NCI-H460 (cell line): ENCODE results near the gene SETD2. TPM values are rescaled to one million over a fixed set of nuclear protein-coding genes. Genes with fewer than 3 reads are reported as not detected.

Source experiments
- DNase-seq: peaks from one replicate; pipeline ENCODE4 v3.0.0-alpha.2; 2016; ENCODE audit warnings: low read depth; ENCODE audit errors: extremely low read depth
- small RNA-seq, 2 experiments: library from RNA; depleted of rRNA; stranded (forward); fragments of <200 nt; gene quantifications; one replicate each; pipeline ENCODE3, GENCODE V24; 2014
- total RNA-seq: library from RNA; depleted of rRNA; stranded (reverse); fragments of >200 nt; shearing (Covaris generic); gene quantifications from 2 replicates; pipeline ENCODE4 v1.2.3, GENCODE V29; 2014; rRNA removed

SETD2 gene
- total RNA-seq, 1 experiment from 2014 or later = 17.6 TPM

DNA sequence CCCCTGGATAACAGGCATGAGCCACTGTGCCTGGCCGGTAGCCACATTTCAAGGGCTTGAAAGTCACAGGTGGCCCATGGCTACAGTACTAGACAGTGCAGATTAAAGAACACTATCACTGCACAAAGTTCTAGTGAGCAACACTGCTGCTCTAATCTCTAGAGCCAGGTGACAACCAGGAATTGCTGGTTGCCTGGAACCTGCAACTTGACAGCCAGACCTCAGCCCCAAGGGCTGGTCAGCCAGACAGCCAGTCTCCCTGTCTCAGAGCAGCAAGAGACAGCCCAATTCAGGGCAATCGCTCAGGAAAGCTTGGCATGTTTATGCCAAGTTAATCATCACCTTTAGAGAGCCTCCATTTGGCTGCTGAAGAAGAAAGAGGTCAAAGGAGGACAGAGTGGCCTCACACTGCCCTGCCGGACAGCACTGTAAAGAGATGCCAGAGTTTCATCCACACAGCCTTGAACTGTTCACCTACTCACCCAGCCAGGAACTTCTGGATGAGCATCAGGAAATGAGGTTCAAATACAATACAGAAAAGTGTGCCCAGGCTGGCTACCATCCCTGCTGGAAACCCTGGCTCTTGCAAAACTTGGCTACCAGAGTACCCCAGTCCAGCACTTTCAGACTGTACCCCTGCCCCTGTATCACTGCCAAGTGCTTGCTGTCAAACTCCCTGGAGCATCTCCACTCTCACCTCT, 193.4 kb downstream of the SETD2 start:
- no peak for DNase-seq

DNA sequence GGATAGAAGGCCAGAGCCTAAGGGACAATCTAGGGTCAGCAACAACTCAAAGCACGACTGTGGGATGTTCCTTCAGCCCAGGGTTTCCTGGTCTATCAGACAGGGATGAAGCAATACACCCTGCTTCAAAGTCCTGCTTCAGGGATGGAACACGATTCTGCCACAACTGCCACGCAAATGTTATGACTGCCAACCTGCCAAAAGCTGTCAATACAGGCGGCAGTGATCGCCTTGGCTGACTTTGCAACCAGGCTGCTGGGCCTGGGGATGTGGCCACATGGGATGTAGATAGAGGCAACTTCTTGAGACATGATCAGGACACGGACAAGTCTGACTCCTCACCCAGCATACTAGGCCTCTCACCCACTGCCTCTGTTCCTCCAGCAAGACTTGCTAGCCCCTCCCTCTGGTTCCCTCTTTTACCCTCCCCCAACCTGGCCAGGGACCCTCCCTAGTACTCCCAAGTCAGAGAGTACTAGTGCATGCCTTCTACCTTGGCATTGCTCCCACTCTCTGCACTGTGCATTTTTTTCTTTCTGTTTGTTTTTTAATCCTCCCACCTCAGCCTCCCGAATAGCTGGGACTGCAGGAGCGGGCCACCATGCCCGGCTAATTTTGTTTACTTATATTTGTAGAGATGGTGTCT, 195.0 kb downstream of the SETD2 start:
- DNase-seq = no peak

DNA sequence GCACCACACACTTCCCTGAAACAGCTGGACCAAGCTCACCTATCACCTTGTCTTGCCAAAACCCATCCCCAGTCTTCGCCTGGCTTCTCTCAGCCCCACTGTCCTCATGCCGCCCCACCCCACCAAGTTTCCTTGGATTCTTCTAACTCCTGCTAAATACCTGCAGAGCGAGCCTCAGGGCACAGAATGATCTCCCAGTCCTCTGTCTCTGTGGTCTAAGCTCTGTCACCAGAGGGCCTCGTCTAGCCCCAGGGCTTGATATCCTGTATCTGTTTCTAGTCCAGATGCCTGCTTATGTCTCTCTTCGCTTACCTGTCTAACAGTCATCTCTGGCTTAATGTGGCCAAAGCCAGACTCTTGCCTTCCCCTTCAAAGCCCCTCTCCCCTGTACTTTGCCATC, 197.1 kb downstream of the SETD2 start:
- DNase-seq = no peak

Small RNA genes within 50 kb of the gene (small RNA-seq; reads per million reads assigned to genes)
- 0 reads per million in 2 experiments for gene MRPL57P3

Other genes with a start within 250 kb of the SETD2 start
- 33.1 and 40.5 TPM in 2 replicates for gene CCDC12, start 187.4 kb downstream of the SETD2 start, total RNA-seq
- 14.8 and 16.3 TPM in 2 replicates for gene NBEAL2, start 184.4 kb downstream of the SETD2 start, total RNA-seq
- 7.0 and 13.1 TPM in 2 replicates for gene KIF9, start 118.7 kb upstream of the SETD2 start, total RNA-seq
- gene KLHL18, start 118.8 kb upstream of the SETD2 start, total RNA-seq = 11.3 and 13.0 TPM in 2 replicates
- gene PTPN23, start 216.9 kb upstream of the SETD2 start, total RNA-seq = 7.1 and 9.5 TPM in 2 replicates